NCI-H2196 treated with DMSO at 0.1 percent for 48 hours (cell line): ENCODE results near the gene KLC3.
"Not testable (repeated sequence)": the region's sequence is repeated elsewhere in the genome, so short reads cannot be mapped to it uniquely, and the experiment has no call there.

Experiments
- DNase-seq: peaks from one replicate; lab custom pipeline; 2025; ENCODE audit not compliant: unreplicated experiment; lab: John Stamatoyannopoulos, UW

KLC3 gene

GRCh38 chr19:45340232-45340898, at the start of gene KLC3:
TSS of gene KLC3 (plus strand) at chr19:45340750. CDS start at chr19:45345542, 4,792 bp downstream.
- DNase-seq = peak; percentile 8

GRCh38 chr19:45291834-45292233, 48.7 kb upstream of the KLC3 start:
- no peak for DNase-seq

DNA sequence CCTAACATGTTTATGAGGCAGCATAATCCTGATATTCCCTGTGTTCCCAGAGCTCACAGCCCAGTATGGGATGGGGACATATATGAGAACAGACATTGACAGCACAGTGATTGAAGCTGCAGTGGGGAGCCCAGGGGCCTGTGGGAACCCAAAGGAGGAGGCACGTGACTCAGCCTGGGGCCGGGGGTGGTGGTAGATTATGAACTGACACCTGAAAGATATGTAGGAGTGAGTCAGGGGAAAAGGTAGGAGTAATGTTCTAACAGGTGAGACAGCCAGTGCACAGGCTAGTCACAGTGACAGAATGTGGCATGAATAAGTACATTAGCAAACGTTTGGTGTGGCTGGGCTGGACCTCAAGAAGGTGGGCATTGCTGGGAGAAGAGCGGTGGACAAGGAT, 46.9 kb upstream of the KLC3 start:
- no peak for DNase-seq

GRCh38 chr19:45294291-45295029, 46.1 kb upstream of the KLC3 start:
- DNase-seq = no peak

DNA sequence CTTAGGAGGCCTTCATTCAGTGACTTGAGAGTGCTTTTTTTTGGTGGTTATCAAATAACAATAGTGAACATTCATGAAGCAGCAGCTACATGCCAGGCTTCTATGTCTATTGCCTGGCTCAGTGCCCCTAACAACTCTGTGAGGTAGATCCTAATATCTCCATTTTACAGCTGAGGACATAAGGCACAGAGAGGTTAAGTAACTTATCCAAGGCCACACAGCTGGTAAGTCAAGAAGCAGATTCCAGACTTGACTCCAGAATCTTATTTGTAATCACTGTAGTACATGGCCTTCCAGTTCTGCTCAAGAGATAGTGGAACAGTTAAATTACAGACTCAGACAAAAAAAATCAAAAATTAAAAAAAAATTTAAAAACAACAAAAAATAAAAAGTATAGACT, 44.7 kb upstream of the KLC3 start:
- DNase-seq = no peak

DNA sequence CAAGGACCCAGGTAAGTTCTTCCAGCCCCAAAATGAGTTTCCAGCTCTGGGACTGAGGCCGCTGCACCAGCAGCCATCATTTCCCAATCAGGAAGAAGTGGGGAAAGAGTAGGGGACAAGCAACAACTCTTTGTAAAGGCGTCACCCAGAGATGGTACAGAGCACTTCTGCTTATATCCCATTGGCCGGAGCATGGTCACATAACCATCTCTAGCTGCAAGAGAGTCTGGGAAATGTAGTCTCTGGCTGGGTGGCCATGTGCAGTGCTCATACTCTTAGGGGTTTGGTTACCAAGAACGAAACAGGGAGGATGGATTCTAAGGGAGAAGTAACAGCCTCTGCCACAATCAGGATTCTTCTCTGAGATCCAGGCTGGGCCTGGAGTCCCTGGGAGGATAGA, 44.2 kb upstream of the KLC3 start:
- DNase-seq = no peak

GRCh38 chr19:45297674-45298073, 42.9 kb upstream of the KLC3 start:
- peak; percentile 15 for DNase-seq

DNA sequence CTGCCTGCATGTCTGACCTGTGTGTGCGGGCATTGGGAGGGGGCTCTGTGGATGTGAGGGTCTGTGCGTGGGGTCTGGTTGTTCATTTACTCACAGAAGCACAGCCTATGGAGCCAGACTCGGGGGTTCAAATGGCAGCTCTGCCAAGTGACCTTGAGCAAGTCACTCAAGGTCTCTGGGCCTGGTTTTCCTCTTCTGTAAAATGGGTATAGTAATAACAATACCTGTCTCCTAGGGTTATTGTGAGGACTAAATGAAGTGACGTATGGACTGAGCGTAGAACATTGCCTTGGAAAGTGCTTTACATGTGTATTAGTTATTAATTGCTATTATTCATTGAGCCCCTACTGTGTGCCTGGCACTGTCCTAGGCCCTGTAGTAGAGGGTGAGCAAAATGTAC, 42.3 kb upstream of the KLC3 start:
- DNase-seq = no peak

- DNase-seq = no peak
Measured at GRCh38 chr19:45299719-45300118, 40.8 kb upstream of the KLC3 start.

DNA sequence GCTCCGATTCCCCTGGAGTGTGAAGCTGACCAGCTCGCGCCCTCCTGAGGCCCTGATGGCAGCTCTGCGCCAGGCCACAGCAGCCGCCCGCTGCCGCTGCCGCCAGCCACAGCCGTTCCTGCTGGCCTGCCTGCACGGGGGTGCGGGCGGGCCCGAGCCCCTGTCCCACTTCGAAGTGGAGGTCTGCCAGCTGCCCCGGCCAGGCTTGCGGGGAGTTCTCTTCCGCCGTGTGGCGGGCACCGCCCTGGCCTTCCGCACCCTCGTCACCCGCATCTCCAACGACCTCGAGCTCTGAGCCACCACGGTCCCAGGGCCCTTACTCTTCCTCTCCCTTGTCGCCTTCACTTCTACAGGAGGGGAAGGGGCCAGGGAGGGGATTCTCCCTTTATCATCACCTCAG, 38.1 kb upstream of the KLC3 start:
- DNase-seq = no peak

- DNase-seq = no peak
Measured at GRCh38 chr19:45303269-45304060, 37.1 kb upstream of the KLC3 start.

GRCh38 chr19:45304141-45304926, 36.2 kb upstream of the KLC3 start:
- no peak for DNase-seq

DNA sequence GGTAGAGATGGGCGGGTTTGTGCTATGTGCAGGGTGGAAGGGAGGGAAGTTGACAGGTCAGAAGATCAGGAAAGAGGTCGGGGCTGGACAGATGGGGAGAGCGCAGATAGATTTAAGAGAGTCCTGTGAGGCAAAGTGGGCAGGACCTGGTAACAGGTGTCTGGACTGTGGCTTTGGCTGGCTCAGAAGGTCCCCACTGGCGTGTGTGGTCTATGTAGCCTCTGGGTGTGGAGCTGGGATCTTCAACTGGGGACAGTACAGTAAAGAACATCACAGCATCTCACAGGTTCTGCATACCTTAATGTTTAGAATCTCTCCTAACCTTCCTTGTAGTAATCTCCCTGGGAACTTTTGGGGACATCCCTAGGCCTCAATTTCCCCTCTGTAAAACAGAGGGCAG, 35.5 kb upstream of the KLC3 start:
- DNase-seq = no peak

DNA sequence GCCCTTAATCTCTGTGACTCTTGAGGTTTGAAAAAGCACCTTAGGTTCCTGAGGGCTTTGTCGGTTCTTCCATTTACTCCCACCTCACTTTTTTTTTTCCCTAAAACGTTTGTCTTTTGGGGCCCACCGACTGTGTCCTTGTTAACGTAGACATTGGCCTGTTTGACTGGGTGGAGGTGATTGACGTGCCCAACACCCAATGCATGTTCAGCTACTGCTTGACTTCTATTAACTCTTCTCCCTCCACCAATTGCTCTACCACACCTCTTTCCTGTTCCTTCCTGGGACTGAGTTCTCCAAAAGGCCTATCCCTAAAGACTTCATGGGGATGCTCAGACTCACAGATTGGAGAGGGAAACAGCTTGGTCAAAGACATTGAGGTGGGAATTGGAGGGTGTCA, 35.1 kb upstream of the KLC3 start:
- no peak for DNase-seq

- no peak for DNase-seq
Measured at GRCh38 chr19:45306040-45306439, 34.5 kb upstream of the KLC3 start.

DNA sequence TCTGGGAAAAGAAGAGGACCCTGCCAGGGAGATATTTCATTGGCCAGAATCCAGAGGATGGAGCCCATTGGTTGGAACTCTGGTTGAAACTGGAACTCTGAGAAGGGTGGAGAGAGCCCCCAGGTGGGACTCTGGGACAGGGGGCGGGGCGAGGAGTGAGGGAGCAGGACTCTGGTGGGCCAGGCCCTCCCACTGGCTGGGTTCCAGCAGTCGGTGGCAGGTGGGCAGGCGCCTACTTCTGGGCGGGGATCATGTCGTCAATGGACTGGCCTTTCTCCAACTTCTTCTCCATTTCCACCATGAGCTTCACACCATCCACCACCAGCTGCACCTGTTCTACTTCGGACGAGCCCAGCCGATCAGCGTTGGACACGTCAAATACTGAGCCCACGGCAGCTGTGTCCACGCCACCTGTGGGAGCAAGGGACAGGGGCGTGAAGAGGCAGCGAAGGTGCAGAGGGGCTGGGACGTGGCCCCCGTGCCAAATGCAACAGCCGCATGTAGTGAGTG, 34.0 kb upstream of the KLC3 start:
- peak; percentile 77 for DNase-seq

GRCh38 chr19:45307361-45307760, 33.2 kb upstream of the KLC3 start:
- DNase-seq = no peak

GRCh38 chr19:45309322-45309721, 31.2 kb upstream of the KLC3 start:
- DNase-seq = not testable (repeated sequence)

DNA sequence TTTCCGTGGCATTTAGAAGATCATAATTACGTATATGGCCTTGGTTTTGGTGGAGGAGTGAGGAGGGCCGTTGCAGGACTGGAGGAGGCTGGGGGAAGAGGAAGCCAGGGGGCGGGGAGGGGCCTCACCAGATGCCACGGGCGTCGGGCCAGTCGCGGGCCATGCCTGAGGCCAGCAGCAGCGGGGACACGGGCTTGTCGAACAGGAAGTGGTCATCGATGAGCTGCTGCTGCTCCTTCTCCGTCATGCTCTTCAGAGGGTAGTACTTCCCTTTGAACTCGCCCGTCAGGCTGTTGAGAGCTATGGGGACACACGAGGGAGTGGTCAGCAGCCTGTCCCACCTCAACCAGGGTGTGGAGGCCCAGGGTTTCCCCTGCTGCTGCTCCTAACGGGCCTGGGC, 28.9 kb upstream of the KLC3 start:
- DNase-seq = no peak

GRCh38 chr19:45312285-45312684, 28.3 kb upstream of the KLC3 start:
- DNase-seq = not testable (repeated sequence)

- no peak for DNase-seq
Measured at GRCh38 chr19:45314708-45315245, 25.8 kb upstream of the KLC3 start.
